ENCODE results near the gene NEURL2.

GRCh38 chr20:45850238-45850637, 40.8 kb downstream of the NEURL2 start:
- TF ChIP-seq CTCF (IDR thresholded peaks at IDR 0.05) (no peak), POLR2AphosphoS5 (IDR thresholded peaks at IDR 0.05; ENCODE audit: insufficient read depth in 1 of 2, low read depth in 1 of 2) (no peak), POLR2A (IDR thresholded peaks at IDR 0.05) (no peak)
